OCI-LY1 (cell line): ENCODE measurements around the gene STK40.

Source experiments
- H2AFZ ChIP-seq: fragments of 200-600 bp; sonication (generic), shearing (Covaris generic); 2 replicates; pipeline ENCODE4 v1.6.0; 2014; ENCODE audit warnings: antibody characterized with exemption, mild to moderate bottlenecking, low read length
- H3F3A ChIP-seq: fragments of 200-600 bp; sonication (generic), shearing (Covaris generic); 2 replicates; pipeline ENCODE4 v1.6.0; 2014; ENCODE audit warnings: mild to moderate bottlenecking, antibody characterized with exemption, low read length, moderate library complexity; ENCODE audit not compliant: insufficient read depth
- H3K27ac ChIP-seq: fragments of 200-600 bp; sonication (generic); 2 replicates; pipeline ENCODE4 v1.5.1; 2014; ENCODE audit warnings: low read length, mixed run types, mild to moderate bottlenecking, low read depth; ENCODE audit not compliant: poor library complexity, severe bottlenecking
- H3K27me3 ChIP-seq: fragments of 200-600 bp; sonication (generic); 2 replicates; pipeline ENCODE4 v1.6.0; 2014; ENCODE audit warnings: antibody characterized with exemption, mild to moderate bottlenecking, low read length, moderate library complexity; ENCODE audit not compliant: insufficient read depth
- H3K36me3 ChIP-seq: fragments of 200-600 bp; sonication (generic); 2 replicates; pipeline ENCODE4 v1.6.1; 2014; ENCODE audit warnings: mild to moderate bottlenecking, antibody characterized with exemption, low read length, moderate library complexity, mixed read lengths; ENCODE audit not compliant: insufficient read depth
- H3K4me1 ChIP-seq: fragments of 200-600 bp; sonication (generic); 2 replicates; pipeline ENCODE4 v1.5.1; 2014; ENCODE audit warnings: mild to moderate bottlenecking, low read length, moderate library complexity; ENCODE audit not compliant: insufficient read depth, severe bottlenecking
- H3K4me2 ChIP-seq: fragments of 200-600 bp; sonication (generic), shearing (Covaris generic); 2 replicates; pipeline ENCODE4 v1.6.1; 2014; ENCODE audit warnings: low read length
- H3K4me3 ChIP-seq: fragments of 200-600 bp; sonication (generic); 2 replicates; pipeline ENCODE4 v1.5.1; 2014; ENCODE audit warnings: low read length, low read depth, mild to moderate bottlenecking, mixed read lengths; ENCODE audit not compliant: poor library complexity, severe bottlenecking
- H3K79me2 ChIP-seq: fragments of 200-600 bp; shearing (Covaris generic); 2 replicates; pipeline ENCODE4 v1.6.1; 2016; ENCODE audit warnings: mixed run types, low read length, mixed read lengths; ENCODE audit not compliant: insufficient read depth
- H3K9ac ChIP-seq: fragments of 200-600 bp; sonication (generic), shearing (Covaris generic); 2 replicates; pipeline ENCODE4 v1.6.1; 2014; ENCODE audit warnings: mild to moderate bottlenecking, low read length, mixed read lengths
- H3K9me2 ChIP-seq: fragments of 200-600 bp; sonication (generic), shearing (Covaris generic); 2 replicates; pipeline ENCODE4 v1.6.1; 2014; ENCODE audit warnings: low read depth, mild to moderate bottlenecking, low read length, mixed read lengths
- H3K9me3 ChIP-seq: fragments of 200-600 bp; shearing (Covaris generic); 2 replicates; pipeline ENCODE4 v1.6.1; 2014; ENCODE audit warnings: low read length, mixed read lengths
- H4K20me1 ChIP-seq: fragments of 200-600 bp; sonication (generic), shearing (Covaris generic); 2 replicates; pipeline ENCODE4 v1.6.0; 2016; ENCODE audit warnings: mild to moderate bottlenecking, low read length; ENCODE audit not compliant: insufficient read depth
- EZH2 ChIP-seq: fragments of 200-600 bp; sonication (generic), shearing (Covaris generic); IDR thresholded peaks from 2 replicates; pipeline ENCODE4 v1.8.0; 2017; ENCODE audit warnings: borderline replicate concordance, mixed run types, mild to moderate bottlenecking, antibody characterized with exemption, low read length, moderate library complexity, mixed read lengths
- TF ChIP-seq, protein P1 (sequence below): fragments of 200-600 bp; sonication (generic), shearing (Covaris generic); IDR thresholded peaks from 2 replicates; pipeline ENCODE4 v1.5.1; 2017; ENCODE audit warnings: mild to moderate bottlenecking, antibody characterized with exemption, low read length, moderate library complexity, mixed read lengths

The STK40 gene

DNA sequence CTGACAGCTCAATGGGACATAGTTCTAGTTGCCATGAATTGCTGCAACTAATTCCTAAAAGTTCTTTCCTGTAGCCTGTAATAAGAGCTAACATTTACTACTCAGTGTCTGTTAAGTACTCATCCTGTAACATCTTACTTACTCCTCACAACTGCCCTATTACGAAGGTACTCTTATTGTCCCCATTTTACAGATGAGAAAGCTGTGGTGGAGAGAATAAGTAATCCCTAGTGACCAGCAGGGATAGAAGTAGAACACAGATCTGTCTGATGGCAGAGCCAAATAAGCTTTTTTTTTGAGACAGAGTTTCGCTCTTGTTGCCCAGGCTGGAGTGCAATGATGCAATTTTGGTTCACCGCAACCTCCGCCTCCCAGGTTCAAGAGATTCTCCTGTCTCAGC, 3.1 kb downstream of the STK40 start:
- H3K9me2 ChIP-seq: no peaks in the 10 kb centered on the region
- no peaks in the 10 kb centered on the region for H3K27me3 ChIP-seq
- no peak overlapping the region for H3K27ac ChIP-seq
- H2AFZ ChIP-seq: no peak overlapping the region
- no peak overlapping the region for H3K4me3 ChIP-seq
- H3K79me2 ChIP-seq: peaks cover 32% of the 10 kb centered on the region
- no peak overlapping the region; the same call in 1 of the 2 replicates for H3K9ac ChIP-seq
- H3K4me2 ChIP-seq: peak overlapping the region; percentile 84; the same call in 1 of the 2 replicates
- H3K9me3 ChIP-seq: no peaks in the 10 kb centered on the region
- no peaks in the 10 kb centered on the region for H3F3A ChIP-seq
- peaks cover 57% of the 10 kb centered on the region for H3K4me1 ChIP-seq
- TF ChIP-seq, protein P1, sequence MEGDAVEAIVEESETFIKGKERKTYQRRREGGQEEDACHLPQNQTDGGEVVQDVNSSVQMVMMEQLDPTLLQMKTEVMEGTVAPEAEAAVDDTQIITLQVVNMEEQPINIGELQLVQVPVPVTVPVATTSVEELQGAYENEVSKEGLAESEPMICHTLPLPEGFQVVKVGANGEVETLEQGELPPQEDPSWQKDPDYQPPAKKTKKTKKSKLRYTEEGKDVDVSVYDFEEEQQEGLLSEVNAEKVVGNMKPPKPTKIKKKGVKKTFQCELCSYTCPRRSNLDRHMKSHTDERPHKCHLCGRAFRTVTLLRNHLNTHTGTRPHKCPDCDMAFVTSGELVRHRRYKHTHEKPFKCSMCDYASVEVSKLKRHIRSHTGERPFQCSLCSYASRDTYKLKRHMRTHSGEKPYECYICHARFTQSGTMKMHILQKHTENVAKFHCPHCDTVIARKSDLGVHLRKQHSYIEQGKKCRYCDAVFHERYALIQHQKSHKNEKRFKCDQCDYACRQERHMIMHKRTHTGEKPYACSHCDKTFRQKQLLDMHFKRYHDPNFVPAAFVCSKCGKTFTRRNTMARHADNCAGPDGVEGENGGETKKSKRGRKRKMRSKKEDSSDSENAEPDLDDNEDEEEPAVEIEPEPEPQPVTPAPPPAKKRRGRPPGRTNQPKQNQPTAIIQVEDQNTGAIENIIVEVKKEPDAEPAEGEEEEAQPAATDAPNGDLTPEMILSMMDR: no peak
- no peak for TF ChIP-seq EZH2
- H3K36me3 ChIP-seq: no peaks in the 10 kb centered on the region
- H4K20me1 ChIP-seq: no peaks in the 10 kb centered on the region

DNA sequence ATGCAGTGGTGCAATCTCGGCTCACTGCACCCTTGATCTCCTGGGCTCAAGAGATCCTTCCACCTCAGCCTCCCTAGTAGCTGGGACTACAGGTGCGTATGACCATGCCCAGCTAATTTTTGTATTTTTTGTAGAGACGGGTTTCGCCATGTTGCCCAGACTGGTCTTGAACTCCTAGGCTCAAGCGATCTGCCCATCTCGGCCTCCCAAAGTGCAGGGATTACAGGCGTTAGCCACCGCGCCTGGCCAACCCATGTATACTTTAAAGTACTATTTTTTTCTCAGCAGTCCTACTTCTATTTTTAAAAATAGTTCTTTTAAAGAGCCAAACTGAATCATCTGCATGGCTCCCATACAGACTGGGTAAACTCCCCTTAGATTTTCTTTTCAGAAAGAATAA, 3.5 kb downstream of the STK40 start:
- no peaks in the 10 kb centered on the region for H4K20me1 ChIP-seq
- no peaks in the 10 kb centered on the region for H3K9me2 ChIP-seq
- no peaks in the 10 kb centered on the region for H3F3A ChIP-seq
- no peak overlapping the region for H2AFZ ChIP-seq
- no peak overlapping the region; the same call in 1 of the 2 replicates for H3K4me2 ChIP-seq
- H3K9ac ChIP-seq: no peak overlapping the region; the same call in 1 of the 2 replicates
- no peaks in the 10 kb centered on the region for H3K36me3 ChIP-seq
- H3K4me1 ChIP-seq: peaks cover 56% of the 10 kb centered on the region
- H3K79me2 ChIP-seq: peaks cover 32% of the 10 kb centered on the region
- no peak overlapping the region for H3K4me3 ChIP-seq
- no peaks in the 10 kb centered on the region for H3K27me3 ChIP-seq
- no peak overlapping the region for H3K27ac ChIP-seq
- no peaks in the 10 kb centered on the region for H3K9me3 ChIP-seq
- TF ChIP-seq, protein P1: no peak
- no peak for TF ChIP-seq EZH2

DNA sequence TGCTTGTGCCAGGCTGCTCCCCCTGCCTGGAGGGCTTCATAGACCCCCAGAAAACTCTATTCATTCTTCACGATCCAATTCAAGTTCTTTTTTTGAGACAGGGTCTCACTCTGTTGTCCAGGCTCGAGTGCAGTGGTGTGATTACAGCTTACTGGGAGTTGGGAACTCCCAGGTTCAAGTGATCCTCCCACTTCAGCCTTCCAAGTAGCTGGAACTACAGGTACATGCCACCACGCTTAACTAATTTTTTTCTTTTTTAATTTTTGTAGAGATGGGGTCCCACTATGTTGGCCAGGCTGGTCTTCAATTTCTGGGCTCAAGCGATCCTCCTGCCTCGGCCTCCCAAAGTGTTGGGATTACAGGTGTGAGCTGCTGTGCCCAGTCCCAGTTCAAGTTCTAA, 4.3 kb downstream of the STK40 start:
- Histone ChIP-seq H3K27me3 (no peaks in the 10 kb centered on the region), H3K27ac (no peak overlapping the region), H3K4me3 (no peak overlapping the region), H3K4me1 (peaks cover 52% of the 10 kb centered on the region), H2AFZ (no peak overlapping the region), H3K9me3 (no peaks in the 10 kb centered on the region), H3K36me3 (no peaks in the 10 kb centered on the region), H3K9ac (no peak overlapping the region), H3K79me2 (peaks cover 32% of the 10 kb centered on the region), H4K20me1 (no peaks in the 10 kb centered on the region), H3K9me2 (no peaks in the 10 kb centered on the region), H3K4me2 (no peak overlapping the region), H3F3A (no peaks in the 10 kb centered on the region)
- TF ChIP-seq, protein P1: no peak
- no peak for TF ChIP-seq EZH2
